KMS-11 (cell line): Measurements from ENCODE around the gene TANGO6.

Source experiments
- H2AFZ ChIP-seq: fragments of 200-600 bp; sonication (generic); 2 replicates; pipeline ENCODE4 v1.6.1; 2016; ENCODE audit warnings: antibody characterized with exemption, mixed run types, low read depth
- H3K27ac ChIP-seq: fragments of 200-600 bp; sonication (generic); 2 replicates; pipeline ENCODE4 v1.6.1; 2016; ENCODE audit warnings: mild to moderate bottlenecking, mixed run types
- H3K27me3 ChIP-seq: fragments of 200-600 bp; sonication (generic); 2 replicates; pipeline ENCODE4 v1.6.1; 2017; ENCODE audit warnings: mild to moderate bottlenecking, low read depth, mixed run types, moderate library complexity; ENCODE audit not compliant: insufficient read depth
- H3K36me3 ChIP-seq: fragments of 200-600 bp; sonication (generic); 2 replicates; pipeline ENCODE4 v1.6.1; 2017; ENCODE audit warnings: mild to moderate bottlenecking, mixed run types; ENCODE audit not compliant: insufficient read depth
- H3K4me1 ChIP-seq: fragments of 200-600 bp; sonication (generic); 2 replicates; pipeline ENCODE4 v1.6.1; 2016; ENCODE audit warnings: mild to moderate bottlenecking, low read depth, mixed run types; ENCODE audit not compliant: poor library complexity, severe bottlenecking
- H3K4me2 ChIP-seq: fragments of 200-600 bp; sonication (generic); 2 replicates; pipeline ENCODE4 v1.7.0; 2016; ENCODE audit warnings: mild to moderate bottlenecking, mixed run types
- H3K4me3 ChIP-seq: fragments of 200-600 bp; sonication (generic); IDR thresholded peaks from 2 replicates; pipeline ENCODE4 v1.6.1; 2017; ENCODE audit warnings: low read depth, low read length, mixed read lengths; ENCODE audit not compliant: insufficient read depth
- H3K79me2 ChIP-seq: fragments of 200-600 bp; sonication (generic); 2 replicates; pipeline ENCODE4 v1.6.1; 2016; ENCODE audit warnings: low read depth, mixed run types; ENCODE audit not compliant: insufficient read depth
- H3K9ac ChIP-seq: fragments of 200-600 bp; sonication (generic); 2 replicates; pipeline ENCODE4 v1.6.1; 2016; ENCODE audit warnings: mild to moderate bottlenecking, mixed run types
- H4K20me1 ChIP-seq: fragments of 200-600 bp; sonication (generic); 2 replicates; pipeline ENCODE4 v1.6.1; 2016; ENCODE audit warnings: mild to moderate bottlenecking, mixed run types; ENCODE audit not compliant: insufficient read depth
- TF ChIP-seq, protein P1 (sequence below): fragments of 200-600 bp; sonication (generic); conservative IDR thresholded peaks from 2 replicates; pipeline ENCODE4 v1.6.1; 2017; ENCODE audit warnings: low read depth, mild to moderate bottlenecking, antibody characterized with exemption, low read length, moderate library complexity, mixed read lengths

Gene TANGO6

DNA sequence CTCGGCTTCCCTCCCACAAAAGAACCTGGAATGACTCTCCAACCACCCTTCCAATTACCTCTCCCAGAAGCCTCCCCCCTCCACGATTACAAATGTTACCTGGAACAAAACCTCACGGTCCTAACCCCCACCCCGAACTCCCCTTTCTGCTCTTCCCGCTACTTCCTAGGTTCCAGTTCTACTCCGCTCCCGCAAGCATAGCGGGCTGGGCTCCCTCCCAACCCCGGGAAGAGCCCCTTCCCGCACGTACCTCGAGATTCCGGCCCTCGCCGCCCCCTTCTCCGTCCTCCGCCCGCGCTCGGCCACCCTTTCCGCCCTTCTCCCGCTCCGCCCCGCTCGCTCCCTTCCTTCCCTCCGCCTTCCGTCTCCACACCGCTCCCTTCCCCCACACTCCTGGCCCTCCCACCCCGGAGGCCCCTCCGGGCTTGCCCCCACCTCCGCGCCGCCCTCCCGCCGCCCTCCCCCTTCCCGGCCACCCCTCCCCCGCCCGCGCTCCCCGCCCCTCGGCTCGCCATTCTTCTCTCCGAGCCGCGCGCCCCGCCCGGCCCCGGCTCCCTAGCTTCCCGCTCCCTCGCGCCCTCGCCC is 288.6 kb downstream of the TANGO6 start:
- Histone ChIP-seq H3K9ac (peak overlapping the region; percentile 81), H3K4me1 (peaks cover 24% of the 10 kb centered on the region), H3K4me3 (no peak overlapping the region), H3K27me3 (no peaks in the 10 kb centered on the region), H3K36me3 (no peaks in the 10 kb centered on the region), H3K27ac (peak overlapping the region; percentile 37), H3K4me2 (peak overlapping the region; percentile 84), H4K20me1 (no peaks in the 10 kb centered on the region), H3K79me2 (peaks cover 75% of the 10 kb centered on the region), H2AFZ (0 out of 2 replicates have a peak overlapping the region, but pooled peaks have one; percentile 67)
- TF ChIP-seq, protein P1, sequence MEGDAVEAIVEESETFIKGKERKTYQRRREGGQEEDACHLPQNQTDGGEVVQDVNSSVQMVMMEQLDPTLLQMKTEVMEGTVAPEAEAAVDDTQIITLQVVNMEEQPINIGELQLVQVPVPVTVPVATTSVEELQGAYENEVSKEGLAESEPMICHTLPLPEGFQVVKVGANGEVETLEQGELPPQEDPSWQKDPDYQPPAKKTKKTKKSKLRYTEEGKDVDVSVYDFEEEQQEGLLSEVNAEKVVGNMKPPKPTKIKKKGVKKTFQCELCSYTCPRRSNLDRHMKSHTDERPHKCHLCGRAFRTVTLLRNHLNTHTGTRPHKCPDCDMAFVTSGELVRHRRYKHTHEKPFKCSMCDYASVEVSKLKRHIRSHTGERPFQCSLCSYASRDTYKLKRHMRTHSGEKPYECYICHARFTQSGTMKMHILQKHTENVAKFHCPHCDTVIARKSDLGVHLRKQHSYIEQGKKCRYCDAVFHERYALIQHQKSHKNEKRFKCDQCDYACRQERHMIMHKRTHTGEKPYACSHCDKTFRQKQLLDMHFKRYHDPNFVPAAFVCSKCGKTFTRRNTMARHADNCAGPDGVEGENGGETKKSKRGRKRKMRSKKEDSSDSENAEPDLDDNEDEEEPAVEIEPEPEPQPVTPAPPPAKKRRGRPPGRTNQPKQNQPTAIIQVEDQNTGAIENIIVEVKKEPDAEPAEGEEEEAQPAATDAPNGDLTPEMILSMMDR = no peak

- H3K36me3 ChIP-seq = no peaks in the 10 kb centered on the region
- peaks cover 81% of the 10 kb centered on the region for H3K79me2 ChIP-seq
- H3K27ac ChIP-seq = peak within 1 kb of the TSS; percentile 37
- no peaks in the 10 kb centered on the region for H3K27me3 ChIP-seq
- H3K9ac ChIP-seq = peak within 1 kb of the TSS; percentile 81
- no peaks in the 10 kb centered on the region for H4K20me1 ChIP-seq
- peak within 1 kb of the TSS; percentile 86 for H3K4me2 ChIP-seq
- TF ChIP-seq, protein P1 = no peak
- H3K4me1 ChIP-seq = peaks cover 24% of the 10 kb centered on the region
- peak within 1 kb of the TSS; percentile 67 for H2AFZ ChIP-seq
- no peak within 1 kb of the TSS for H3K4me3 ChIP-seq
These were observed 289.3 kb downstream of the TANGO6 start, which contains the start of the genes CHTF8 and UTP4 for GRCh38 chr16:69132424-69133252. TSS of gene CHTF8 (minus strand) at chr16:69132588. CDS start at chr16:69121458, 11,130 bp downstream. TSS of gene UTP4 (plus strand) at chr16:69132649. CDS start at chr16:69133460, 811 bp downstream.

DNA sequence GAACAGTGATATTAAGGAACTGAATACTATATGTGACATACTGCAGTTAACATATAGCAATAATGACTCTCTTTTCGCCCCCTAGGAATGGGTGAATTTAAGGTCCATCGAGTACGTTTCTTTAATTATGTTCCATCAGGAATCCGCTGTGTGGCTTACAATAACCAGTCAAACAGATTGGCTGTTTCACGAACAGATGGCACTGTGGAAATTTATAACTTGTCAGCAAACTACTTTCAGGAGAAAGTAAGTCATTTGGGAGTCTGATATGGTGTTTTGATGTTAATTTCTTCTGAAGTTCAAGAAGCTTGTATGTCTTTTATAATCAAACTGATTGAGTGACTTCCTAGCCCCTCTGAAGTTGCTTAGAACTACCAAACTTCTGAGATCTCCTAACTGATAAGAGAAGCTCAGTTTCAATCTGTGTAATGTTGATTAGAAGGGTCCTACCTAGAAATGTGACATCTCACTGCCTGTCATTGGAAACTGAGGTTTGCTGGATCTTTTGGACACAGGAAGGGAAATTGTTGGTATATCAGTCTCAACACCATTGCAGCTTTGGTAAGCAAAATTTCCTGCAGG is 290.1 kb downstream of the TANGO6 start:
- H3K27me3 ChIP-seq = no peaks in the 10 kb centered on the region
- peak overlapping the region; percentile 37; the same call in 1 of the 2 replicates for H3K27ac ChIP-seq
- peak overlapping the region; percentile 86 for H3K4me2 ChIP-seq
- H3K4me1 ChIP-seq = peaks cover 24% of the 10 kb centered on the region
- H3K79me2 ChIP-seq = peaks cover 77% of the 10 kb centered on the region
- H3K4me3 ChIP-seq = no peak overlapping the region
- no peak overlapping the region; the same call in 1 of the 2 replicates for H2AFZ ChIP-seq
- H4K20me1 ChIP-seq = no peaks in the 10 kb centered on the region
- H3K36me3 ChIP-seq = peaks cover 7% of the 10 kb centered on the region; the same call in 1 of the 2 replicates
- TF ChIP-seq, protein P1 = no peak
- H3K9ac ChIP-seq = peak overlapping the region; percentile 81; the same call in 1 of the 2 replicates
